A549 treated with CORT108297 at 1 μM for 4 hours (cell line): Measurements from ENCODE around the gene MPP4. TPM values are rescaled to one million over a fixed set of nuclear protein-coding genes. Genes with fewer than 3 reads are reported as not detected.

ENCODE experiments used
- total RNA-seq: library from RNA; stranded (reverse); fragments of 200-300 nt; extraction: Qiagen RNA extraction; gene quantifications from 5 replicates; pipeline ENCODE4 v1.2.3, GENCODE V29; 2022

The MPP4 gene, protein sequence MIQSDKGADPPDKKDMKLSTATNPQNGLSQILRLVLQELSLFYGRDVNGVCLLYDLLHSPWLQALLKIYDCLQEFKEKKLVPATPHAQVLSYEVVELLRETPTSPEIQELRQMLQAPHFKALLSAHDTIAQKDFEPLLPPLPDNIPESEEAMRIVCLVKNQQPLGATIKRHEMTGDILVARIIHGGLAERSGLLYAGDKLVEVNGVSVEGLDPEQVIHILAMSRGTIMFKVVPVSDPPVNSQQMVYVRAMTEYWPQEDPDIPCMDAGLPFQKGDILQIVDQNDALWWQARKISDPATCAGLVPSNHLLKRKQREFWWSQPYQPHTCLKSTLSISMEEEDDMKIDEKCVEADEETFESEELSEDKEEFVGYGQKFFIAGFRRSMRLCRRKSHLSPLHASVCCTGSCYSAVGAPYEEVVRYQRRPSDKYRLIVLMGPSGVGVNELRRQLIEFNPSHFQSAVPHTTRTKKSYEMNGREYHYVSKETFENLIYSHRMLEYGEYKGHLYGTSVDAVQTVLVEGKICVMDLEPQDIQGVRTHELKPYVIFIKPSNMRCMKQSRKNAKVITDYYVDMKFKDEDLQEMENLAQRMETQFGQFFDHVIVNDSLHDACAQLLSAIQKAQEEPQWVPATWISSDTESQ
- 0.06 to 0.21 TPM (median 0.11 TPM) in 5 replicates for total RNA-seq

DNA sequence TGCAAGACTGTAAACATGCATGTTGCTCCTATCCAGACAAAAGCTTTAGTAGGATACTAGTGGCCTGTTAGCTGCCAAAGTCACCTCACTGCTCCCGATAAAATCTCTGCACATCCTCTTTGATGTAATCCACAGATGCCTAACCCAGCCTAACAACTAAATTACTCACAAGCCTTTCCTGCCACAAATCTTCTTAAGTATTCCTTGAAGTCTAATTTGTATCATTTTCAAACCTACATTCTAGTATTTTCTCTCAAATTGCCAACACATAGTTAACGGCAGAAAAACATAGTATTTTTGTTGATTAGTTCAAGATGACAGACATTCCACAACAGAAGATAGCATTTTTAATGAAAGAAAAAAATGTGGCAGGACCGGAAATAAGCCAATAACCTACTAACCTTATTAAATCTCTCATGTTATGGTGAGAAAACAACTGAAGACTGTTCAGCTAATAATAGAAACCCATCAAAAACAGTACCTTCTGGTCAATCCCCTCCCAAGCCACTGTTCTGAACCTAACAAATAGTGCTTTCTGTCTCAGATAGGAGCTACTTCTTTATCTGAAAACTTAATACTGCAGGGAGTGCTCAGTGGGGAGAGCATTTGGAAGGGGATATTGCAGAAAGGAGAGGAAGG, at the start of gene MPP4:
TSS of gene MPP4 (minus strand) at position 57 of the 639 bp plus-strand sequence. CDS start 4,690 bp downstream, outside the sequence.

DNA sequence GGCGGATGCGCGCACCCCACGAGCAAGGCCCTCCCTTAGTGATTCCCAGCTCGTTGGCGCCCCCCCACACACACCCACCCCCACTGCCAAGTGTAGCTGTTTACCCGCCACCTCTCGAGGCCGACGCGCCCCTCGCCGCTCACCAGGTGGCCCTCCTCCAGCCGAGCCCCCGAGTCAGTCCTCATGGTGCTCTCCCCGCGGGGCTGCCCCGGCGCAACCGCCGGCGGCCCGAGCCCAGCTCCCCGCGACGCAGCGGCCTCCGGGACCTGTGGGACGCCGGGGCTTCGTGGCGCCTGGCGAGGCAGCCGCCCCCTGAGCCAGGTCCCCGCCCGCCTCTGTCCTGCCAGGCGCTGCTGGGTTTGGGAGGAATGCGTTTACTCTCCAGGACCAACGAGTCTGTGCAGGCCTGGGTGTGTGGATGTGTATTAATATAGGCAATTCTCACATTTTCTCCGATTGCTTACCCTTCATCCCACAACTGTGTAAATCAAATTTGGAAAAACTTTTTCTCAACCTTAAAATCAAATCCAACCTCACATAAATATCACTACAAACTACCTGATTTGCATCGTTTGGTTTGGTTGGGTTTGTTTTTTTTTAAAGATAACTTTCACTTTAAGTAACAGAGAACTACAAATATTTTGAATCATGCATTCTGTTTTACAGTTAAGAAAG, 55.1 kb downstream of the MPP4 start, which contains the start of gene TMEM237:
TSS of gene TMEM237 (minus strand) at position 288 of the 675 bp plus-strand sequence. CDS start at position 185, 103 bp downstream.

Other genes with a start within 250 kb of the MPP4 start
- 10.5 to 15.3 TPM (median 13.1 TPM) in 5 replicates for gene TRAK2, start 247.2 kb downstream of the MPP4 start, total RNA-seq
- gene STRADB, start 246.9 kb downstream of the MPP4 start, total RNA-seq, result 19.9 to 24.2 TPM (median 22.2 TPM) in 5 replicates
- gene TMEM237, start 55.1 kb downstream of the MPP4 start, total RNA-seq, result 16.9 to 22.4 TPM (median 19.1 TPM) in 5 replicates
- gene ALS2, start 82.3 kb upstream of the MPP4 start, total RNA-seq, result 10.6 to 13.8 TPM (median 11.5 TPM) in 5 replicates
- not detected in 5 replicates for gene CDK15, start 107.9 kb upstream of the MPP4 start, total RNA-seq